GM20431 (cell line): ENCODE measurements around the gene FUT8.
"Not testable (repeated sequence)": the region's sequence is repeated elsewhere in the genome, so short reads cannot be mapped to it uniquely, and the experiment has no call there.

Source experiments
- in situ Hi-C: fragments of 300-500 bp; cut with MseI, MboI; formaldehyde crosslinking; loops from one replicate; pipeline ENCODE4 v1.15.0; 2020; ENCODE audit warnings: low sequenced_read_pairs; ENCODE audit not compliant: unreplicated experiment

FUT8 gene

GRCh38 chr14:65440230-65440629 is 27.7 kb downstream of the FUT8 start:
- in situ Hi-C loops = no loop called here

GRCh38 chr14:65444230-65444629 is 31.7 kb downstream of the FUT8 start:
- in situ Hi-C loops = no loop called here

DNA sequence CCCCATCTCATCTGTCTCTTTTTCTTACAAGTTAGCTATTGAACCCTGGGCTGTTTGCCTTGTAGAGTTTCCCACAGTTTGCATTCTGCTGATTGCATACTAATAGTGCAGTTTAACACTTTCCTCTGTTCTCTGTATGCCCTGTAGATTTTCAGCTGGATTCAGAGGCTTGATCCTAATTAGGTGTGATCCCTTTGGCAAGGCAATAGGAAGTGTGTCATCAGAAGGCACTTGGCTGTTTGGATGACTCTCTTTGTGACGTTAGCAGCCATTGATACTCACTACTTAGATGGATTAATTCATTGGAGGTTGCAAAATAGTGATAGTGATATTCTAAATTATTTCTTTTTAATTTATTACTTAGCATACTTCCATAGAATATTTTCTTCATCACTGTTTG is 33.6 kb downstream of the FUT8 start:
- in situ Hi-C loops = no loop called here

DNA sequence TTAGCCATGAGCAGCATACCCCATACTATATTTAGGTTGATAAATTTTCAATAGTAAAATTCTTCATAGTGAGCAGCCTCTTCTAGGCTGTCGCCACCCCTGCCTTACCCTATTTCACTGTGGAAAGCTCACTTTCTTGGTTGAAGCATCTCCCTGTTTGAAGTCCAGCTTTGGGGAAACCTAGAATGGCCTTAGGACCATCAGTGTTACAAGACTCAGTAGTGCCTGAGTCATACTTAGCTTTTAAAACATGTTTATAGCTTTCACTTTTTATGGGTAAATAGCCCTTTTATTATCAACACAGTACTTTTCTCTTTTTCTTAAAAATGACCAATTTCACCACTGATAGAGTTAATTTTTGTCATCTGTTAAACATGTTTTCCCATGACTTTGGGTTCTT is 37.1 kb downstream of the FUT8 start:
- in situ Hi-C loops = no loop called here

DNA sequence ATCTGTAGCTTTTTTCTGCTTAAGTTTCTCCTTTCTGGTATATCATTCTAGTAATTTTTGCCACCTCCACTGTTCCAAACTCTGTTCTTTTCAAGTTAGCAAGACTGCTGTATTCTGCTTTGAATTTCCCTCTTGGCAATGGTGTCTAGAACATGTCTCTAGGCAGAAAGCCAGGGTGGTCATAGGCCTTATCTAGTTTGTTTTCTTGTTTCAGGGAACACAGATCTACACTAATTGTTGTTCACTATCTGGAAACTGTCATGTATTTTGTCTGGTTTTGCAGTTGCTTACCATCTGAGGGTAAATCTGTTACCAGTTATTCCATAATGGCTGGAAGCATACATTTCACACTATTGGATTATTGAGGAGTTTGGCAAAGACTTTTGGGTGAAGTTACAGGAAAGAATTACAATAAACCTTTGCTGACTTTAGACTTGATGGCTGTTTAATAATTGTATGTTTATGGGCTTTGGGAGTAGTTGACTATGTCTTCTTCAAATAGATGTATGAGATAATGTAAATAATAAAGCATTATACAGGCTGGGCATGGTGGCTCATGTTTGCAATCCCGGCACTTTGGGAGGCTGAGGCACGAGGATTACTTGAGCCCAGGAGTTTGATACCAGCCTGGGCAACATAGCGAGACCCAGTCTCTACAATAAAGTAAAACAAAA is 41.4 kb downstream of the FUT8 start:
- in situ Hi-C loops = no loop called here

DNA sequence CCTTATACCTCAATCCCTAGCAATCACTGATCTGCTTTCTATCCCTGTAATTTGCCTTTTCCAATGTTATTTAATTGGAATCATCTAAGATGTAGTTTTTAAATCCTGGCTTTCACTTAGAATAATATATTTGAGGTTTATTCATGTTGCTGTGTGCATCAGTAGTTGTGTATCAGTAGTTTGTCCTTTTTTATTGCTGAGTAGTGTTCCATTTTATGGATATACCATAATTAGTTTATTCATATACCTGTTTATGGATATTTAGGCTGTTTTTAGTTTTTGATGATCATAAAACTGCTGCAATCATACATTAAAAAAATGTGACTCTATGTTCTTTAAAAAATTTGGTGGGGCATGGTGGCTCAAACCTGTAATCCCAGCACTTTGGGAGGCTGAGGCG is 43.7 kb downstream of the FUT8 start:
- in situ Hi-C loops = no loop called here

DNA sequence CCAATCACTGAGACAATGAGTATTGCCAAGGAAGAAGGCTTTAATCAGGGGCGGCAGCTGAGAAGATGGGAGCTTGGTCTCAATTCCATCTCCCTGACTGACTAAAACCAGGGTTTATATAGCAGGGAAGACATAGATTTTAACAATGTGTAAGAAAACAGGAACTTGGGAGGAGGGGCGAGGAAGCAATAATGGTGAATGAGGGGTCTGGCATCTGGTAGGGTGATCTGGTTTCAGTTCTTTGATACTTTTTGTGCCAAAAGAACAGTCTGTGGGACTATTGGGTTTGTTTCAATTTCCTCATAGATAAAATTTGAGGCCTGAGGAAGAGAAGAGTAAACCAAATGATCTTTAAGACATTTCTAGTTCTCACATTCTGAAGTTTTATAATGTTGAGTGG is 49.2 kb downstream of the FUT8 start:
- in situ Hi-C loops = no loop called here

GRCh38 chr14:65462411-65462810 is 49.9 kb downstream of the FUT8 start:
- in situ Hi-C loops = no loop called here

GRCh38 chr14:65465584-65465983 is 53.1 kb downstream of the FUT8 start:
- in situ Hi-C loops = no loop called here

- in situ Hi-C loops = not testable (repeated sequence)
These were observed 55.4 kb downstream of the FUT8 start for GRCh38 chr14:65467926-65468325.

- in situ Hi-C loops = no loop called here
These were observed 57.4 kb downstream of the FUT8 start for GRCh38 chr14:65469903-65470302.

DNA sequence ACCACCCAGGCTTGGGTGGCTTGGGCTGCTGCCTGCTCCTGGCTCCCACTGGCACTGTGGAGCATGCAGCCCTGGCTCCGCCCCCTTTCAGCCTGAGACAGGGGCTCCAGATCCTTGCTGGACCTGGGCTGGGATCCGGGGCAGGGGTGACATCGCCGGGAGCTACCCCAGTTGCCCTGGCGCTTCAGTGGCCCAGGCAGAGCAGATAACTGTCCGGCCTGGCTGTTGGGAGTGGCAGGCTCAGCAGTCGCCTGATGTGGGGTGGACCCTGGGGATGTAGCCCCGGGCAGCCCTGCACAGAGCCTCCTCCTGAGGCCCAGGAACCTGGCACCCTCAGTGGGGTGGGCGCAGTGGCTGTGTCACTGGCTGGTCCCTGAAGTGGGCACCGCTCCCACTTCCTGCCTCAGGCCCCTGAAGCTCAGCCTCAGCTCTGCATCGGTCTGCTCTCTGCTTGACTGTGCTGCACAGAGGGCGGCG is 57.9 kb downstream of the FUT8 start:
- in situ Hi-C loops = no loop called here

- in situ Hi-C loops = no loop called here
These were observed 58.7 kb downstream of the FUT8 start for GRCh38 chr14:65471038-65471878.

DNA sequence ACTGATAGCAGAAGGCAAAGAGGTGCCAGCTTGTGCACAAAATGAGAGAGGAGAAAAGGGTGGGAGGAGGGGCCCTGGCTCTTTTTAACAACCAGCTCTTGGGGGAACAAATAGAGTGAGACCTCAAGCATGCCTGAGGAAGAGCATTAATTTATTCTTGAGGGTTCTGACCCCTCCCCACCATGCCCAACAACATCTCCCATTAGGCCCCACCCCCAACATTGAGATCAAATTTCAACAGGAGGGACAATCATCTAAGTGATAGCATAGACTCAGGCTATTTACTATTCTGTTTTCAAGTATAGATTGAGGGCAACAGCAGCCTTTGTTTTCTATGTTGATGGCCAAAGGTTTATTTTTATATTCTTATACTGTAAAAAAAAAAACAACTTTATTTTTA is 59.7 kb downstream of the FUT8 start:
- in situ Hi-C loops = no loop called here

- in situ Hi-C loops = no loop called here
These were observed 63.9 kb downstream of the FUT8 start for GRCh38 chr14:65476273-65476941.

DNA sequence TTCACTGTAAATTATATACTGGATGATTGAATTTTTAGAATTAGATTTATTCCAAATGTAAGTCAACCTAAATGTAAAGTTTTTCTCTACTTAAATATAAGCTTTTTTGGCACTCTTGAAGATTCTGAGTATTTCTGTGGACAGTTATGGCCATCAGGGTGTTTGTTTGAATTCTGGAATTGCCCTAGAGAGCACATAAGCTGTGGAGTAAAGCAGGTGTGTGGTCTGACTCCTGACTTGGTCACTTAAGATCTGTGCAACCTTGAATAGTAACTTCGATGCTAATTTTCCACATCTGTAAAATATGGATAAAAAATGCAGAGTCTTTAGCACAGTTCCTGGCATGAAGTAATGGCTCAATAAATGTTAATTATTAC is 64.4 kb downstream of the FUT8 start:
- in situ Hi-C loops = no loop called here

DNA sequence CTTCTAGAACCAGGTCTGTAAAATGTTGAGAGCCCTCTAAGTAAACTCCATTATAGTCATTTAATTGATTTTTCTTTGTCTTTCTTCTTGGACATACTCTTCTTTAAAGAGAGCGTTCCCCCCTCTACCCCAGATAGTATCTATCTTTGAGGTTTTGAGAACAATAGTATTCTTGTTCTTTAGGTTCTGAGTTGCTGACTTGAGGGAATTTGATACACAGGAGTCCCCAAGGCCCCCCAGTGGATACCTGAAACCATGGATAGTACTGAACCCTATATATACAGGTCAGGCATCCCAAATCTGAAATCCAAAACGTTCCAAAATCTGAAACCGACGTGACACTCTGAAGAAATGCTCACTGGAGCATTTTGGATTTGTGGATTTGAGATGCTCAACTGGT is 65.5 kb downstream of the FUT8 start:
- in situ Hi-C loops = no loop called here

GRCh38 chr14:65478596-65478995 is 66.1 kb downstream of the FUT8 start:
- in situ Hi-C loops = no loop called here

- in situ Hi-C loops = no loop called here
These were observed 66.9 kb downstream of the FUT8 start for GRCh38 chr14:65479386-65479785.

GRCh38 chr14:65482757-65483438 is 70.4 kb downstream of the FUT8 start:
- in situ Hi-C loops = no loop called here

- in situ Hi-C loops = no loop called here
These were observed 71.1 kb downstream of the FUT8 start for GRCh38 chr14:65483647-65484046.
